CD4-positive, alpha-beta memory T cell (primary cell): ENCODE data around the gene POU2AF1. TPM values are rescaled to one million over a fixed set of nuclear protein-coding genes. Genes with fewer than 3 reads are reported as not detected.

ENCODE experiments used
- CTCF ChIA-PET: fragments of 350-600 bp; sonication (Branson Sonifier 250); formaldehyde crosslinking; loops from one replicate; lab custom pipeline; 2021; ENCODE audit warnings: inconsistent platforms; ENCODE audit not compliant: partially characterized antibody; lab: Charles Lee
- POLR2A ChIA-PET: fragments of 350-600 bp; sonication (Branson Sonifier 250); formaldehyde crosslinking; loops from one replicate; lab custom pipeline; 2021; ENCODE audit not compliant: partially characterized antibody; lab: Charles Lee
- DNase-seq, 5 donors: peaks; one replicate each; pipeline versions ENCODE4 v3.0.0 to v3.0.0-alpha.2; 2020 to 2022; ENCODE audit warnings: mixed read lengths in 1 of 5
- H3K27ac ChIP-seq: one replicate; pipeline ENCODE4 v1.7.0; 2013; ENCODE audit warnings: low read depth, low read length
- H3K27me3 ChIP-seq: 2 replicates; pipeline ENCODE4 v1.7.0; 2013; ENCODE audit warnings: mild to moderate bottlenecking, low read length, moderate library complexity; ENCODE audit not compliant: insufficient read depth
- H3K36me3 ChIP-seq: 2 replicates; pipeline ENCODE4 v1.7.0; 2013; ENCODE audit warnings: mild to moderate bottlenecking, low read length, moderate library complexity; ENCODE audit not compliant: insufficient read depth
- H3K4me1 ChIP-seq: 2 replicates; pipeline ENCODE4 v1.7.0; 2013; ENCODE audit warnings: mild to moderate bottlenecking, low read length, moderate library complexity; ENCODE audit not compliant: insufficient read depth
- H3K4me3 ChIP-seq, 2 donors: one replicate each; pipeline ENCODE4 v1.7.0; 2013; ENCODE audit warnings: low read length in 2 of 2, mild to moderate bottlenecking in 1 of 2
- H3K9me3 ChIP-seq, 2 donors: one replicate each; pipeline ENCODE4 v1.7.0; 2013; ENCODE audit warnings: low read length in 2 of 2, control low read depth in 1 of 2; ENCODE audit not compliant: control insufficient read depth in 1 of 2
- H3K27ac Mint-ChIP-seq, 7 donors: one replicate each; pipeline ENCODE4 v1.8.0; 2020 to 2021; ENCODE audit warnings: mixed read lengths in 7 of 7, mild to moderate bottlenecking in 6 of 7, inconsistent platforms in 3 of 7, moderate library complexity in 3 of 7
- H3K27me3 Mint-ChIP-seq, 2 donors: one replicate each; pipeline ENCODE4 v1.8.0; 2020 to 2021; ENCODE audit warnings: mixed read lengths in 2 of 2
- H3K36me3 Mint-ChIP-seq, 2 donors: one replicate each; pipeline ENCODE4 v1.8.0; 2020 to 2021; ENCODE audit warnings: mixed read lengths in 2 of 2, inconsistent platforms in 1 of 2, mild to moderate bottlenecking in 1 of 2
- H3K4me1 Mint-ChIP-seq, 4 donors: one replicate each; pipeline ENCODE4 v1.8.0; 2020 to 2021; ENCODE audit warnings: mixed read lengths in 4 of 4, mild to moderate bottlenecking in 1 of 4
- H3K4me3 Mint-ChIP-seq, 8 donors: one replicate each; pipeline ENCODE4 v1.8.0; 2020 to 2021; ENCODE audit warnings: mixed read lengths in 8 of 8, mild to moderate bottlenecking in 7 of 8, moderate library complexity in 6 of 8, inconsistent platforms in 3 of 8
- H3K9me3 Mint-ChIP-seq, 8 donors: one replicate each; pipeline ENCODE4 v1.8.0; 2020 to 2021; ENCODE audit warnings: mixed read lengths in 8 of 8, mild to moderate bottlenecking in 5 of 8, inconsistent platforms in 3 of 8, moderate library complexity in 1 of 8
- intact Hi-C: fragments of 100-400 bp; cut with micrococcal nuclease; formaldehyde crosslinking; loops from one replicate; pipeline ENCODE4 v1.15.1; 2023
- polyA plus RNA-seq, 2 donors: library from polyadenylated mRNA; unstranded; fragments of 300-500 nt; fragmentation: Illumina TruSeq; gene quantifications; one replicate each; pipeline ENCODE4 v1.2.3, GENCODE V29; 2021
- total RNA-seq, 2 experiments: library from RNA; stranded (reverse); gene quantifications; one replicate each; pipeline ENCODE4 v1.2.3, GENCODE V29; 2021

POU2AF1 gene
- total and polyA plus RNA-seq, 4 experiments from 2014 or later: 0.37 to 2.0 (median 0.56) TPM

DNA sequence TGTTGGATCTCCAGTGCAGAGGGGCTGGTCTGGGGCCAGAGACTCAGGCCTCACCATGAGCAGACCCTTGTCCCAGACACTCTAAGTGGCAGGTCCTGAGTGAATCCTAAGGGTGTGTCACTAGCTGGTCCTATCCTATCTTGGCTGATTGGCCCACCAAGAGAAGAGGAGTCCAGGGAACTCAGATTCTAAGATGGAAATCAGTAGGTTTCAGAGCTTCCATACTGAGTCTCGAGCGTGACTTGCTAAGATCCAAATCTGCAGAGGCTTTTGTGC lies 10.9 kb downstream of the POU2AF1 start:
- no peaks in the 10 kb centered on the region for H3K4me1 ChIP-seq
- Mint-ChIP-seq H3K4me1 (peaks cover 0 to 2% (median under 1%) of the 10 kb centered on the region in 4 donors), H3K4me3 (no peak overlapping the region), H3K36me3 (no peaks in the 10 kb centered on the region), H3K27ac (no peak overlapping the region), H3K27me3 (no peaks in the 10 kb centered on the region), H3K9me3 (no peaks in the 10 kb centered on the region)
- no peak overlapping the region for H3K4me3 ChIP-seq
- DNase-seq: no peak
- intact Hi-C loops: no loop called here
- no peaks in the 10 kb centered on the region for H3K36me3 ChIP-seq
- H3K27me3 ChIP-seq: no peaks in the 10 kb centered on the region
- CTCF ChIA-PET: no interaction called here
- no peak overlapping the region for H3K27ac ChIP-seq
- H3K9me3 ChIP-seq: no peaks in the 10 kb centered on the region
- POLR2A ChIA-PET: no interaction called here

- POLR2A ChIA-PET: no interaction called here
- H3K9me3 Mint-ChIP-seq: no peaks in the 10 kb centered on the region
- no peaks in the 10 kb centered on the region for H3K27me3 ChIP-seq
- DNase-seq: no peak
- no peaks in the 10 kb centered on the region for H3K27me3 Mint-ChIP-seq
- CTCF ChIA-PET: no interaction called here
- peaks cover 0 to 2% (median under 1%) of the 10 kb centered on the region in 4 donors for H3K4me1 Mint-ChIP-seq
- no peaks in the 10 kb centered on the region for H3K9me3 ChIP-seq
- H3K36me3 ChIP-seq: no peaks in the 10 kb centered on the region
- intact Hi-C loops: no loop called here
- peak overlapping the region in 1 of 8 donors; percentile 8 for H3K4me3 Mint-ChIP-seq
- H3K4me1 ChIP-seq: no peaks in the 10 kb centered on the region
- H3K27ac Mint-ChIP-seq: no peak overlapping the region
- H3K36me3 Mint-ChIP-seq: no peaks in the 10 kb centered on the region
- H3K4me3 ChIP-seq: no peak overlapping the region
- no peak overlapping the region for H3K27ac ChIP-seq
Measured at GRCh38 chr11:111367411-111368284, 11.4 kb downstream of the POU2AF1 start.

GRCh38 chr11:111366560-111367410 lies 12.3 kb downstream of the POU2AF1 start:
- Histone ChIP-seq H3K36me3 (no peaks in the 10 kb centered on the region), H3K4me3 (no peak overlapping the region), H3K27ac (no peak overlapping the region), H3K9me3 (no peaks in the 10 kb centered on the region), H3K4me1 (no peaks in the 10 kb centered on the region), H3K27me3 (no peaks in the 10 kb centered on the region)
- Mint-ChIP-seq H3K4me1 (peaks cover 0 to 2% (median under 1%) of the 10 kb centered on the region in 4 donors), H3K4me3 (no peak overlapping the region), H3K36me3 (no peaks in the 10 kb centered on the region), H3K27me3 (no peaks in the 10 kb centered on the region), H3K27ac (no peak overlapping the region), H3K9me3 (no peaks in the 10 kb centered on the region)
- ChIA-PET CTCF (no interaction called here), POLR2A (no interaction called here)
- DNase-seq: no peak
- intact Hi-C loops: no loop called here

- H3K4me3 ChIP-seq: no peak overlapping the region
- ChIA-PET CTCF (no interaction called here), POLR2A (no interaction called here)
- Mint-ChIP-seq H3K36me3 (no peaks in the 10 kb centered on the region), H3K27ac (peak overlapping the region in 1 of 7 donors; percentile 77), H3K27me3 (no peaks in the 10 kb centered on the region), H3K4me3 (no peak overlapping the region), H3K4me1 (no peaks in the 10 kb centered on the region), H3K9me3 (no peaks in the 10 kb centered on the region)
- H3K4me1 ChIP-seq: no peaks in the 10 kb centered on the region
- DNase-seq: no peak
- H3K9me3 ChIP-seq: no peaks in the 10 kb centered on the region
- intact Hi-C loops: no loop called here
- no peaks in the 10 kb centered on the region for H3K27me3 ChIP-seq
- no peaks in the 10 kb centered on the region for H3K36me3 ChIP-seq
- no peak overlapping the region for H3K27ac ChIP-seq
Measured at GRCh38 chr11:111365722-111366559, 13.1 kb downstream of the POU2AF1 start.

DNA sequence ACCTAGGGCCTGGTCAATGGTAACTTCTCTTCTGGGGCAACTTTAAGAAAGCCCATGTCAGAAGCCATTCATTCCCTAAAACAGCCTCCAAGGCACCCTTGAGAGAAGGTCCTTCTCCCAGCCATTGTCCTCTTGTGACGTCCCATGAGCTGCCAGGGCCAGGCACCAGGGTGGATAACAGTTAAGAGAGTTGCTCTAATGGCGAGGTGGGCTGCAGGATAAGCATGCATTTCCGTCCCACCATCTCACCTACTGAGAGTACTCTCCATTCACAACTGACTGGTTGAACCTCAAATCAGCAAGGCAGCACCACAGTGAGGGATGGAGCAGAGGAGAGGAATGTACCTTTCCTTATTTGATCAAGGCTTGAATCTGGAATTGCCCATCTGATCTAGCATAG lies 14.6 kb downstream of the POU2AF1 start:
- H3K27ac Mint-ChIP-seq: no peak overlapping the region

GRCh38 chr11:111363985-111364384 lies 15.1 kb downstream of the POU2AF1 start:
- H3K4me3 ChIP-seq: no peak overlapping the region
- no peaks in the 10 kb centered on the region for H3K36me3 Mint-ChIP-seq
- intact Hi-C loops: no loop called here
- no peak for DNase-seq
- POLR2A ChIA-PET: no interaction called here
- H3K27me3 Mint-ChIP-seq: no peaks in the 10 kb centered on the region
- H3K27me3 ChIP-seq: no peaks in the 10 kb centered on the region
- no peak overlapping the region for H3K4me3 Mint-ChIP-seq
- no peaks in the 10 kb centered on the region for H3K9me3 ChIP-seq
- no peaks in the 10 kb centered on the region for H3K4me1 ChIP-seq
- no peak overlapping the region for H3K27ac Mint-ChIP-seq
- no peaks in the 10 kb centered on the region for H3K4me1 Mint-ChIP-seq
- CTCF ChIA-PET: no interaction called here
- H3K36me3 ChIP-seq: no peaks in the 10 kb centered on the region
- no peak overlapping the region for H3K27ac ChIP-seq
- H3K9me3 Mint-ChIP-seq: no peaks in the 10 kb centered on the region

More for the DNA sequence above, 14.6 kb downstream of the POU2AF1 start:
- H3K27ac ChIP-seq: no peak overlapping the region
- H3K27me3 ChIP-seq: no peaks in the 10 kb centered on the region
- no peaks in the 10 kb centered on the region for H3K27me3 Mint-ChIP-seq
- POLR2A ChIA-PET: no interaction called here
- H3K4me1 ChIP-seq: no peaks in the 10 kb centered on the region
- H3K36me3 ChIP-seq: no peaks in the 10 kb centered on the region
- no peaks in the 10 kb centered on the region for H3K9me3 Mint-ChIP-seq
- CTCF ChIA-PET: no interaction called here
- no peaks in the 10 kb centered on the region for H3K4me1 Mint-ChIP-seq
- no peak overlapping the region for H3K4me3 Mint-ChIP-seq
- DNase-seq: no peak
- H3K9me3 ChIP-seq: no peaks in the 10 kb centered on the region
- no peaks in the 10 kb centered on the region for H3K36me3 Mint-ChIP-seq
- H3K4me3 ChIP-seq: no peak overlapping the region
- intact Hi-C loops: no loop called here
